Fibroblast of the aortic adventitia (primary cell): ENCODE measurements around the gene GPC6. TPM values are rescaled to one million over a fixed set of nuclear protein-coding genes. Genes with fewer than 3 reads are reported as not detected.
A peak's percentile ranks its signal among the peaks of the same experiment; 100 is the strongest.

Experiments used
- DNase-seq: peaks from one replicate; pipeline ENCODE4 v3.0.0-alpha.2; 2010; ENCODE audit warnings: low read depth
- H3K4me3 ChIP-seq: 2 replicates; pipeline ENCODE4 v1.5.1; 2011; ENCODE audit warnings: low read depth, mild to moderate bottlenecking, control low read depth, low read length, moderate library complexity
- CTCF ChIP-seq: IDR thresholded peaks from 2 replicates; pipeline ENCODE4 v1.5.1; 2011; ENCODE audit warnings: mild to moderate bottlenecking, low read length, control low read depth, inconsistent platforms; ENCODE audit not compliant: insufficient read depth
- total RNA-seq: library from RNA; depleted of rRNA; stranded (reverse); fragments of >200 nt; gene quantifications from 2 replicates; pipeline ENCODE4 v1.2.3, GENCODE V29; 2012; ENCODE audit warnings: low replicate concordance

The GPC6 gene
- total RNA-seq, 1 donor = 92.6 TPM

GRCh38 chr13:93875547-93875946 is 648.9 kb downstream of the GPC6 start:
- no peak overlapping the region for H3K4me3 ChIP-seq
- peak; percentile 68 for DNase-seq
- TF ChIP-seq CTCF = no peak

- H3K4me3 ChIP-seq = no peak overlapping the region
- no peak for DNase-seq
- no peak for TF ChIP-seq CTCF
Observed at GRCh38 chr13:93876236-93876635, 649.6 kb downstream of the GPC6 start.

GRCh38 chr13:93878675-93879074 is 652.1 kb downstream of the GPC6 start:
- TF ChIP-seq CTCF = no peak
- no peak for DNase-seq
- no peak overlapping the region for H3K4me3 ChIP-seq

- DNase-seq = no peak
- no peak for TF ChIP-seq CTCF
- no peak overlapping the region for H3K4me3 ChIP-seq
Observed at GRCh38 chr13:93881411-93881810, 654.8 kb downstream of the GPC6 start.

- no peak for TF ChIP-seq CTCF
Observed at GRCh38 chr13:93882086-93882651, 655.6 kb downstream of the GPC6 start.

GRCh38 chr13:93889430-93889951 is 662.9 kb downstream of the GPC6 start:
- H3K4me3 ChIP-seq = no peak overlapping the region
- TF ChIP-seq CTCF = no peak
- no peak for DNase-seq

More at GRCh38 chr13:93882086-93882651, 655.6 kb downstream of the GPC6 start:
- no peak overlapping the region for H3K4me3 ChIP-seq
- no peak for DNase-seq

- peak; percentile 18 for DNase-seq
- no peak for TF ChIP-seq CTCF
Observed at GRCh38 chr13:93899981-93900380, 673.4 kb downstream of the GPC6 start.

More at GRCh38 chr13:93899981-93900380, 673.4 kb downstream of the GPC6 start:
- H3K4me3 ChIP-seq = no peak overlapping the region
